A549 (cell line): ENCODE results near the gene MADD. TPM values are rescaled to one million over a fixed set of nuclear protein-coding genes. Genes with fewer than 3 reads are reported as not detected.

ENCODE experiments used
- ATAC-seq, 2 experiments: fragments of 200-7000 bp in 1 of 2; fragments of >200 bp in 1 of 2; cut with Nextera tagmentation in 1 of 2; cut with Tn5 transposase in 1 of 2; 3 replicates each; pipeline versions ENCODE4 v1.8.0 to v1.9.1; 2018 to 2020; ENCODE audit warnings: mild to moderate bottlenecking in 1 of 2, moderate library complexity in 1 of 2
- CTCF ChIA-PET: fragments of 300-600 bp; sonication (Branson Sonifier 250); formaldehyde crosslinking; extraction: SDS; loops from one replicate; lab custom pipeline; 2021; ENCODE audit warnings: antibody characterized with exemption, inconsistent platforms; lab: Yijun Ruan, JAX
- POLR2A ChIA-PET: fragments of 350-600 bp; formaldehyde crosslinking; extraction: SDS; loops from one replicate; lab custom pipeline; 2021; ENCODE audit warnings: antibody characterized with exemption, inconsistent platforms; lab: Yijun Ruan, JAX
- DNase-seq, 2 experiments: peaks; one replicate each; pipeline versions ENCODE4 v3.0.0 to v3.0.0-alpha.2; 2011 to 2016; ENCODE audit warnings: low read depth in 1 of 2, low spot score in 1 of 2
- FAIRE-seq: peaks from 2 replicates; lab custom pipeline; 2011; peaks lifted over from hg19 to GRCh38; lab: Jason Lieb, UNC
- H3K27ac ChIP-seq, 2 experiments: fragments of >200 bp; sonication (Bioruptor Twin); formaldehyde crosslinking; 3 replicates each; pipeline ENCODE4 v1.5.1; 2016 to 2017
- H3K4me1 ChIP-seq: fragments of >200 bp; sonication (Bioruptor Twin); formaldehyde crosslinking; 3 replicates; pipeline ENCODE4 v1.6.1; 2016
- H3K4me2 ChIP-seq: fragments of >200 bp; sonication (Bioruptor Twin); formaldehyde crosslinking; 3 replicates; pipeline ENCODE4 v1.6.1; 2016
- H3K4me3 ChIP-seq: fragments of >200 bp; sonication (Bioruptor Twin); formaldehyde crosslinking; 3 replicates; pipeline ENCODE4 v1.5.1; 2016
- H3K9me3 ChIP-seq: fragments of >200 bp; sonication (Bioruptor Twin); formaldehyde crosslinking; 3 replicates; pipeline ENCODE4 v1.6.1; 2016
- CBX2 ChIP-seq: fragments of 200-600 bp; sonication (generic); IDR thresholded peaks from 2 replicates; pipeline ENCODE4 v1.6.1; 2016; ENCODE audit warnings: low read depth, mild to moderate bottlenecking, borderline replicate concordance
- CBX8 ChIP-seq: fragments of 200-600 bp; sonication (generic); IDR thresholded peaks from 2 replicates; pipeline ENCODE4 v1.6.1; 2016
- CHD4 ChIP-seq: fragments of 200-600 bp; sonication (generic); IDR thresholded peaks from 2 replicates; pipeline ENCODE4 v1.6.1; 2016; ENCODE audit warnings: antibody characterized with exemption, mild to moderate bottlenecking, borderline replicate concordance
- EHF ChIP-seq: fragments of 250-450 bp; sonication (Bioruptor Pico); IDR thresholded peaks from 2 replicates; pipeline ENCODE4 v1.5.0; 2020; ENCODE audit warnings: mild to moderate bottlenecking
- ESRRA ChIP-seq: fragments of 150-350 bp; IDR thresholded peaks from 2 replicates; pipeline ENCODE4 v1.6.1; 2014; ENCODE audit warnings: mild to moderate bottlenecking, low read length, borderline replicate concordance
- FOXS1 ChIP-seq: fragments of 250-450 bp; sonication (Bioruptor Pico); IDR thresholded peaks from 2 replicates; pipeline ENCODE4 v1.5.0; 2020; ENCODE audit warnings: mild to moderate bottlenecking, moderate library complexity
- HES2 ChIP-seq: fragments of >200 bp; sonication (Bioruptor Twin); formaldehyde crosslinking; IDR thresholded peaks from 2 replicates; pipeline ENCODE4 v1.6.1; 2016
- HEYL ChIP-seq: fragments of 250-450 bp; sonication (Bioruptor Pico); IDR thresholded peaks from 2 replicates; pipeline ENCODE4 v1.8.0; 2021; ENCODE audit warnings: mild to moderate bottlenecking, moderate library complexity
- JUNB ChIP-seq: fragments of >200 bp; sonication (Bioruptor Twin); formaldehyde crosslinking; IDR thresholded peaks from 2 replicates; pipeline ENCODE4 v1.6.1; 2016
- KDM1A ChIP-seq: fragments of 200-600 bp; sonication (generic); IDR thresholded peaks from 2 replicates; pipeline ENCODE4 v1.6.1; 2016; ENCODE audit warnings: low read depth, mild to moderate bottlenecking
- MAFK ChIP-seq: fragments of 450-650 bp; IDR thresholded peaks from 2 replicates; pipeline ENCODE4 v1.6.1; 2014; ENCODE audit not compliant: partially characterized antibody
- NPAS2 ChIP-seq: fragments of 250-450 bp; sonication (Bioruptor Pico); IDR thresholded peaks from 2 replicates; pipeline ENCODE4 v1.8.0; 2022; ENCODE audit warnings: mild to moderate bottlenecking, moderate library complexity, borderline replicate concordance
- PBX3 ChIP-seq: IDR thresholded peaks from 2 replicates; pipeline ENCODE4 v1.6.1; 2012
- PHF8 ChIP-seq: fragments of 200-600 bp; sonication (generic); IDR thresholded peaks from 2 replicates; pipeline ENCODE4 v1.6.1; 2016; ENCODE audit warnings: low read depth, mild to moderate bottlenecking, antibody characterized with exemption, moderate library complexity, borderline replicate concordance
- RAD21 ChIP-seq, 2 experiments: fragments of >200 bp in 1 of 2; sonication (Bioruptor Twin) in 1 of 2; formaldehyde crosslinking in 1 of 2; IDR thresholded peaks in 1 of 2; conservative IDR thresholded peaks in 1 of 2; 2 replicates in 1 of 2; 3 replicates in 1 of 2; pipeline ENCODE4 v1.6.1; 2012 to 2018; ENCODE audit warnings: inconsistent platforms in 1 of 2
- SMC3 ChIP-seq: fragments of >200 bp; sonication (Bioruptor Twin); formaldehyde crosslinking; IDR thresholded peaks from 3 replicates; pipeline ENCODE4 v1.6.1; 2018; ENCODE audit warnings: inconsistent platforms
- ZFP36 ChIP-seq: fragments of 450-650 bp; IDR thresholded peaks from 2 replicates; pipeline ENCODE4 v1.6.1; 2014; ENCODE audit warnings: borderline replicate concordance; ENCODE audit not compliant: partially characterized antibody
- ZSCAN20 ChIP-seq: fragments of 250-450 bp; sonication (Bioruptor Pico); IDR thresholded peaks from 2 replicates; pipeline ENCODE4 v1.8.0; 2022; ENCODE audit warnings: mild to moderate bottlenecking, moderate library complexity
- WGBS: methylation state at CpG from one replicate; pipeline ENCODE4 v1.1.6; 2017; ENCODE audit errors: missing lambda C conversion rate; 5-methylcytosine and 5-hydroxymethylcytosine counted together
- polyA plus RNA-seq, 4 experiments: library from polyadenylated mRNA; depleted of rRNA in 3 of 4; stranded (reverse); fragments of >200 nt; fragmentation: RNase III in 1 of 4; extraction: RNeasy Plus Mini Kit Qiagen cat#74134 plus additional on column Dnase treatment in 1 of 4; gene quantifications; 2 replicates in 3 of 4; 3 replicates in 1 of 4; pipeline ENCODE4 v1.2.3, GENCODE V29; 2011 to 2017
- TF ChIP-seq, protein P1 (sequence below): IDR thresholded peaks from 2 replicates; pipeline ENCODE4 v1.6.1; 2012; ENCODE audit warnings: low read depth, borderline replicate concordance
- TF ChIP-seq, protein P2 (sequence below): fragments of 250-450 bp; sonication (Bioruptor Pico); IDR thresholded peaks from 2 replicates; pipeline ENCODE4 v1.5.0; 2021; ENCODE audit warnings: mild to moderate bottlenecking, moderate library complexity, borderline replicate concordance
- TF ChIP-seq, protein P3 (sequence below): fragments of 450-650 bp; IDR thresholded peaks from 2 replicates; pipeline ENCODE4 v1.6.1; 2014; ENCODE audit warnings: antibody characterized with exemption
- TF ChIP-seq, protein P4 (sequence below): fragments of 250-450 bp; sonication (Bioruptor Pico); IDR thresholded peaks from 2 replicates; pipeline ENCODE4 v1.5.0; 2020; ENCODE audit warnings: low read depth, mild to moderate bottlenecking, moderate library complexity

Gene MADD
- polyA plus RNA-seq, 2 of the 4 experiments (the other 2 are of a cell fraction) = 16.7 to 25.2 TPM

DNA sequence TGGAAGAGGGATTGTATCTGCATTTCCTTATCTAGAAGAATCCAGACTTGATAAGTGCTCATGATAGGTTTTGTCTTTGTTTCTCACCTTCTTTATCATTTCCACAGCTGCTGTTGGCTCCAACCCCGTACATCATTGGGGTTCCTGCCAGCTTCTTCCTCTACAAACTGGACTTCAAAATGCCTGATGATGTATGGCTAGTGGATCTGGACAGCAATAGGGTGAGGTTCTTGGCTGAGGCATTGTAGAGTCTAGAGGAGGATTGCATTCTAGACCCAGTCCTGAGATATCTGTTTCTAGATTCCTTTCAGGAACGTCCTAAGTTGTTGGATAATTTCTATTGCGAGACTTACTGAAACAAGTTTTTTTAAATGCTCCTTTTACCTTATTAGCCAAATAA lies 8.1 kb downstream of the MADD start (continued):
- no peak for TF ChIP-seq ESRRA

- ChIA-PET CTCF (interaction anchor here (0.7 to 0.8 kb wide), 3 partner anchors 20 to 68 kb away, joined by 3 read pairs; no protein-coding TSS in a partner anchor), POLR2A (no interaction called here)
- 91% methylated on average over 4 of the region's 4 CpGs for WGBS
- Histone ChIP-seq H3K4me3 (no peak overlapping the region), H3K9me3 (no peaks in the 10 kb centered on the region), H3K4me1 (no peaks in the 10 kb centered on the region), H3K27ac (no peak overlapping the region), H3K4me2 (no peak overlapping the region)
- ATAC-seq (no peak), DNase-seq (no peak), FAIRE-seq (no peak)
- TF ChIP-seq, protein P1, sequence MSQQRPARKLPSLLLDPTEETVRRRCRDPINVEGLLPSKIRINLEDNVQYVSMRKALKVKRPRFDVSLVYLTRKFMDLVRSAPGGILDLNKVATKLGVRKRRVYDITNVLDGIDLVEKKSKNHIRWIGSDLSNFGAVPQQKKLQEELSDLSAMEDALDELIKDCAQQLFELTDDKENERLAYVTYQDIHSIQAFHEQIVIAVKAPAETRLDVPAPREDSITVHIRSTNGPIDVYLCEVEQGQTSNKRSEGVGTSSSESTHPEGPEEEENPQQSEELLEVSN = no peak
- TF ChIP-seq CBX8 = no peak
- TF ChIP-seq, protein P2, sequence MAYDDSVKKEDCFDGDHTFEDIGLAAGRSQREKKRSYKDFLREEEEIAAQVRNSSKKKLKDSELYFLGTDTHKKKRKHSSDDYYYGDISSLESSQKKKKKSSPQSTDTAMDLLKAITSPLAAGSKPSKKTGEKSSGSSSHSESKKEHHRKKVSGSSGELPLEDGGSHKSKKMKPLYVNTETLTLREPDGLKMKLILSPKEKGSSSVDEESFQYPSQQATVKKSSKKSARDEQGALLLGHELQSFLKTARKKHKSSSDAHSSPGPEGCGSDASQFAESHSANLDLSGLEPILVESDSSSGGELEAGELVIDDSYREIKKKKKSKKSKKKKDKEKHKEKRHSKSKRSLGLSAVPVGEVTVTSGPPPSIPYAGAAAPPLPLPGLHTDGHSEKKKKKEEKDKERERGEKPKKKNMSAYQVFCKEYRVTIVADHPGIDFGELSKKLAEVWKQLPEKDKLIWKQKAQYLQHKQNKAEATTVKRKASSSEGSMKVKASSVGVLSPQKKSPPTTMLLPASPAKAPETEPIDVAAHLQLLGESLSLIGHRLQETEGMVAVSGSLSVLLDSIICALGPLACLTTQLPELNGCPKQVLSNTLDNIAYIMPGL (CRISPR knock-in tag) = no peak
- no peak for TF ChIP-seq SMC3
- TF ChIP-seq PHF8 = no peak
- no peak for TF ChIP-seq HES2
- TF ChIP-seq JUNB = no peak
These were observed 8.8 kb downstream of the MADD start for GRCh38 chr11:47278769-47279168.

DNA sequence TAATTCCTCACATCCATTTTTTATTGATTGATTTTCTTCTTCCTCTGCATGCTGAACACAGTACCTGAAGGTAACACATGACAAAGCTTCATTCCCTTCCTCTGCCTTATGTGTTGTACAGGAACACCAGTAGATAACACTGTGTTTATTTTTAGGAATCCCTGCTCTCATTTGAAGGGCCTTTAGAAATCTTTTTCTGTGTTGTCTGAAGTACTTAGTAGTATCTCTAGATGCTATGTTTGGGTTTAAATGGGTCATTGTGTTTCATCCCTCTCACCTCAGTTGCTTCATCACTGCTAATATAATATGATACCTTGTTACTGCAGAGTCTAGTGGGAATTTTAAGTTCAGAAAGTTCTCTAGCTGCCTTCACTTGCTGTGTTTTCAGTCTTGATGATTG lies 10.2 kb downstream of the MADD start:
- ATAC-seq = no peak
- ChIA-PET CTCF (interaction anchor here (0.6 to 1.7 kb wide), 4 partner anchors 9 to 75 kb away, joined by 3 to 9 read pairs (median 4); no protein-coding TSS in a partner anchor), POLR2A (no interaction called here)
- H3K9me3 ChIP-seq = no peaks in the 10 kb centered on the region
- H3K4me3 ChIP-seq = no peak overlapping the region
- no peak overlapping the region for H3K4me2 ChIP-seq
- H3K4me1 ChIP-seq = no peaks in the 10 kb centered on the region
- DNase-seq = no peak
- FAIRE-seq = no peak
- H3K27ac ChIP-seq = no peak overlapping the region
- TF ChIP-seq FOXS1 (no peak), RAD21 (conservative IDR thresholded peaks at IDR 0.05 in 1 of 2, IDR thresholded peaks at IDR 0.05 in 1 of 2) (no peak), CBX2 (no peak), MAFK (no peak), NPAS2 (CRISPR knock-in tag) (no peak), CBX8 (no peak), EHF (CRISPR knock-in tag) (no peak), CHD4 (no peak), HEYL (CRISPR knock-in tag) (no peak), ZFP36 (no peak), ESRRA (no peak), ZSCAN20 (CRISPR knock-in tag) (no peak), PHF8 (no peak), KDM1A (no peak), PBX3 (no peak)
- TF ChIP-seq, protein P3, sequence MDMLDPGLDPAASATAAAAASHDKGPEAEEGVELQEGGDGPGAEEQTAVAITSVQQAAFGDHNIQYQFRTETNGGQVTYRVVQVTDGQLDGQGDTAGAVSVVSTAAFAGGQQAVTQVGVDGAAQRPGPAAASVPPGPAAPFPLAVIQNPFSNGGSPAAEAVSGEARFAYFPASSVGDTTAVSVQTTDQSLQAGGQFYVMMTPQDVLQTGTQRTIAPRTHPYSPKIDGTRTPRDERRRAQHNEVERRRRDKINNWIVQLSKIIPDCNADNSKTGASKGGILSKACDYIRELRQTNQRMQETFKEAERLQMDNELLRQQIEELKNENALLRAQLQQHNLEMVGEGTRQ = no peak
- TF ChIP-seq, protein P4, sequence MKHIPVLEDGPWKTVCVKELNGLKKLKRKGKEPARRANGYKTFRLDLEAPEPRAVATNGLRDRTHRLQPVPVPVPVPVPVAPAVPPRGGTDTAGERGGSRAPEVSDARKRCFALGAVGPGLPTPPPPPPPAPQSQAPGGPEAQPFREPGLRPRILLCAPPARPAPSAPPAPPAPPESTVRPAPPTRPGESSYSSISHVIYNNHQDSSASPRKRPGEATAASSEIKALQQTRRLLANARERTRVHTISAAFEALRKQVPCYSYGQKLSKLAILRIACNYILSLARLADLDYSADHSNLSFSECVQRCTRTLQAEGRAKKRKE (CRISPR knock-in tag) = no peak
